HG03432 (cell line): ENCODE results near the gene ERV3-1.
"Not testable (repeated sequence)": the region's sequence is repeated elsewhere in the genome, so short reads cannot be mapped to it uniquely, and the experiment has no call there.

Source experiments
- ATAC-seq: cut with Tn5 transposase; IDR thresholded peaks from one replicate; pipeline ENCODE4 v1.9.1; 2021; ENCODE audit warnings: mild to moderate bottlenecking, moderate library complexity; ENCODE audit not compliant: unreplicated experiment

ERV3-1 gene

GRCh38 chr7:64945503-64946175 lies 60.8 kb downstream of the ERV3-1 start:
- no peak for ATAC-seq

- not testable (repeated sequence) for ATAC-seq
These were observed 61.6 kb downstream of the ERV3-1 start for GRCh38 chr7:64944667-64945502.
